Endodermal cell (in vitro differentiated cells): ENCODE results near the gene NCLN. TPM values are rescaled to one million over a fixed set of nuclear protein-coding genes. Genes with fewer than 3 reads are reported as not detected.
A peak's percentile ranks its signal among the peaks of the same experiment; 100 is the strongest.

Source experiments
- DNase-seq: peaks from one replicate; pipeline ENCODE4 v3.0.0-alpha.2; 2017
- H3K27ac ChIP-seq: 2 replicates; pipeline ENCODE4 v1.5.1; 2013; ENCODE audit warnings: mild to moderate bottlenecking, low read depth, low read length, moderate library complexity
- H3K27me3 ChIP-seq: 2 replicates; pipeline ENCODE4 v1.6.1; 2013; ENCODE audit warnings: mild to moderate bottlenecking, low read length, moderate library complexity; ENCODE audit not compliant: insufficient read depth, control insufficient read depth, poor library complexity, severe bottlenecking
- H3K36me3 ChIP-seq: 2 replicates; pipeline ENCODE4 v1.7.0; 2013; ENCODE audit warnings: mild to moderate bottlenecking, low read length, moderate library complexity; ENCODE audit not compliant: control insufficient read depth, insufficient read depth
- H3K4me1 ChIP-seq: one replicate; pipeline ENCODE4 v1.7.0; 2013; ENCODE audit warnings: low read length; ENCODE audit not compliant: control insufficient read depth, insufficient read depth
- H3K4me3 ChIP-seq: 2 replicates; pipeline ENCODE4 v1.5.1; 2013; ENCODE audit warnings: mild to moderate bottlenecking, low read length, moderate library complexity
- H3K9ac ChIP-seq: 2 replicates; pipeline ENCODE4 v1.6.1; 2013; ENCODE audit warnings: mild to moderate bottlenecking, low read length, moderate library complexity; ENCODE audit not compliant: poor library complexity, severe bottlenecking; ENCODE audit errors: extremely low read depth
- H3K9me3 ChIP-seq: 2 replicates; pipeline ENCODE4 v1.6.1; 2013; ENCODE audit warnings: mild to moderate bottlenecking, low read length, moderate library complexity; ENCODE audit not compliant: control insufficient read depth
- H3K27ac Mint-ChIP-seq: 2 replicates; pipeline ENCODE4 v1.8.0; 2020; ENCODE audit warnings: mixed read lengths
- H3K27me3 Mint-ChIP-seq: 2 replicates; pipeline ENCODE4 v1.8.0; 2021; ENCODE audit warnings: mild to moderate bottlenecking, mixed read lengths; ENCODE audit not compliant: insufficient read depth
- H3K36me3 Mint-ChIP-seq: 2 replicates; pipeline ENCODE4 v1.8.0; 2020; ENCODE audit warnings: low read depth, mixed read lengths
- H3K4me1 Mint-ChIP-seq: 2 replicates; pipeline ENCODE4 v1.8.0; 2020; ENCODE audit warnings: mixed read lengths
- H3K4me3 Mint-ChIP-seq: 2 replicates; pipeline ENCODE4 v1.8.0; 2020; ENCODE audit warnings: mild to moderate bottlenecking, moderate library complexity, mixed read lengths
- H3K9me3 Mint-ChIP-seq: 2 replicates; pipeline ENCODE4 v1.8.0; 2020; ENCODE audit warnings: mild to moderate bottlenecking, mixed read lengths
- CTCF ChIP-seq: fragments of 200-600 bp; sonication (generic); conservative IDR thresholded peaks from 2 replicates; pipeline ENCODE4 v1.5.0; 2021; ENCODE audit warnings: antibody characterized with exemption, mild to moderate bottlenecking
- WGBS, 2 experiments: methylation state at CpG; one replicate each; pipeline versions ENCODE4 v1.1.5 to v1.1.7; 2013; ENCODE audit warnings: missing lambda C conversion rate in 2 of 2, mixed read lengths in 1 of 2; ENCODE audit not compliant: insufficient coverage in 1 of 2, insufficient read length in 1 of 2; 5-methylcytosine and 5-hydroxymethylcytosine counted together
- total RNA-seq, 2 donors: library from RNA; stranded (reverse); fragmentation: NEBNext Ultra II Directional in 1 of 2; extraction: Animal tissue kit (Norgen Biotek cat#: 25700) in 1 of 2; gene quantifications; 2 replicates in 1 of 2; 3 replicates in 1 of 2; pipeline ENCODE4 v1.2.1, GENCODE V29; 2021

Gene NCLN
- total RNA-seq, 2 donors from 2014 or later = 80.6 to 91.2 TPM

DNA sequence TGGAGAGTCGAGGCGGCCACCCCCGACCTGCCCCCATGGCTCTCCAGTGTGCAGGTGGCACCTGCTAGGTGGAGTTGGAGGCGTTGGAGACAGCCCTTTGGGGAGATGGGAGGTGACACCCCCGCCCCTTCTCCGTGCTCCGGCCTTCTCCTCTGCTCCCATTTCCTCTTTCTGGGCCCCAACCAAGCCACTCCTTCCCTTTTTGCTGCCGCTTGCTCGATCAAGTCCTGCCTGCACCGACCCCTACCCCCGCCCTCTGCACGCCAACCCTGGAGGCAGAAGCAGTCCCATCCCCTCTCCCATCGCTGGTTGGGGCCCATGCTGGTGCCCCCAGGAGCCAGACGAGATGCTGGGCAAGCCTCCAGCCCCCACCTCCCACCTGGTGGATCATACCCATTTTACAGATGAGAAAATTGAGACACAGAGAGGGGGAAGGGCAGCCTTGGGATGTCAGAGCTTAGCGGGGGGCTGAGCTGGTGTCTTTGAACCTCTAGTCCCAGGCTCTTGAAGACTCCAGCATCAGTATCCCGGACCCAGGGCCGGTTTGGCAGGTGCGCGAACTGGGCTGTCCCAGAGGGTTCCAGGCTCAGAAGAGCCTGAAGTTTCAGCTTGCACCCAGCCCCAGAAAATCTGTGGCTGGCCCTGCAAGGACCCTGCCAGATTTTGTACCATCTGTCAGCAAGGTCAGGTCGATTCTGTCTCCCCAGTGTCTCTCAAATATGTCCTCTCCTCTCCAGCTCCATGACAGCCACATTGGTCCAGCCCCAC is 39.6 kb upstream of the NCLN start:
- no peaks in the 10 kb centered on the region for H3K27me3 ChIP-seq
- no peaks in the 10 kb centered on the region for H3K9me3 ChIP-seq
- Mint-ChIP-seq H3K36me3 (no peaks in the 10 kb centered on the region), H3K4me1 (no peaks in the 10 kb centered on the region), H3K4me3 (no peak overlapping the region), H3K9me3 (no peaks in the 10 kb centered on the region), H3K27ac (no peak overlapping the region), H3K27me3 (peaks cover 1% of the 10 kb centered on the region)
- WGBS, 2 experiments = 84 to 87% methylated on average over 9 to 20 of the region's 20 CpGs
- no peak for TF ChIP-seq CTCF
- H3K4me1 ChIP-seq = no peaks in the 10 kb centered on the region
- no peak for DNase-seq
- H3K9ac ChIP-seq = no peak overlapping the region
- H3K4me3 ChIP-seq = no peak overlapping the region
- H3K27ac ChIP-seq = no peak overlapping the region
- no peaks in the 10 kb centered on the region for H3K36me3 ChIP-seq

GRCh38 chr19:3146677-3147100 is 39.0 kb upstream of the NCLN start:
- peaks cover 1% of the 10 kb centered on the region for H3K27me3 Mint-ChIP-seq
- no peaks in the 10 kb centered on the region for H3K4me1 ChIP-seq
- no peaks in the 10 kb centered on the region for H3K9me3 ChIP-seq
- DNase-seq = peak; percentile 90
- no peak overlapping the region for H3K27ac ChIP-seq
- WGBS, 2 experiments = 75% methylated on average over 4 to 5 of the region's 5 CpGs
- no peaks in the 10 kb centered on the region for H3K27me3 ChIP-seq
- H3K4me3 Mint-ChIP-seq = no peak overlapping the region
- H3K36me3 Mint-ChIP-seq = no peaks in the 10 kb centered on the region
- no peak overlapping the region for H3K4me3 ChIP-seq
- no peak overlapping the region for H3K27ac Mint-ChIP-seq
- peak; percentile 80 for TF ChIP-seq CTCF
- H3K36me3 ChIP-seq = no peaks in the 10 kb centered on the region
- no peak overlapping the region for H3K9ac ChIP-seq
- no peaks in the 10 kb centered on the region for H3K9me3 Mint-ChIP-seq
- H3K4me1 Mint-ChIP-seq = no peaks in the 10 kb centered on the region

DNA sequence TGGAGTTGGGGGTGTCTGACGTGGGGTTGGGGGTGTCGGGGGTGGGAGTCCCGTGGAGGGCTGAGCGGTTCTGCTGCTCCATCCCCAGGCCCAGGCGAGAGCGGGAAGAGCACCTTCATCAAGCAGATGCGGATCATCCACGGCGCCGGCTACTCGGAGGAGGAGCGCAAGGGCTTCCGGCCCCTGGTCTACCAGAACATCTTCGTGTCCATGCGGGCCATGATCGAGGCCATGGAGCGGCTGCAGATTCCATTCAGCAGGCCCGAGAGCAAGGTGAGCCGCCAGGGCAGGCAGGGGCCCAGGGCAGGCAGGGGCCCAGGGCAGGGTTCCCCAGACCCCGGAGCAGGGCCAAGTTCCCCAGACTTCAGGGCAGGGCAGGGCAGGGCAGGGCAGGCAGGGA is 37.2 kb upstream of the NCLN start:
- Histone ChIP-seq H3K36me3 (no peaks in the 10 kb centered on the region), H3K9ac (no peak overlapping the region), H3K4me3 (no peak overlapping the region), H3K27me3 (no peaks in the 10 kb centered on the region), H3K9me3 (no peaks in the 10 kb centered on the region), H3K27ac (no peak overlapping the region), H3K4me1 (no peaks in the 10 kb centered on the region)
- Mint-ChIP-seq H3K9me3 (no peaks in the 10 kb centered on the region), H3K27me3 (no peaks in the 10 kb centered on the region), H3K27ac (no peak overlapping the region), H3K36me3 (no peaks in the 10 kb centered on the region), H3K4me3 (no peak overlapping the region), H3K4me1 (no peaks in the 10 kb centered on the region)
- no peak for TF ChIP-seq CTCF
- 92 to 100% methylated on average over 2 to 20 of the region's 20 CpGs for WGBS, 2 experiments
- DNase-seq = no peak
